ENCODE data around the gene ASS1. TPM values are rescaled to one million over a fixed set of nuclear protein-coding genes. Genes with fewer than 3 reads are reported as not detected.

The ASS1 gene
- total and polyA plus RNA-seq, 10 donors, result 15.4 to 37.4 (median 26.6) TPM

DNA sequence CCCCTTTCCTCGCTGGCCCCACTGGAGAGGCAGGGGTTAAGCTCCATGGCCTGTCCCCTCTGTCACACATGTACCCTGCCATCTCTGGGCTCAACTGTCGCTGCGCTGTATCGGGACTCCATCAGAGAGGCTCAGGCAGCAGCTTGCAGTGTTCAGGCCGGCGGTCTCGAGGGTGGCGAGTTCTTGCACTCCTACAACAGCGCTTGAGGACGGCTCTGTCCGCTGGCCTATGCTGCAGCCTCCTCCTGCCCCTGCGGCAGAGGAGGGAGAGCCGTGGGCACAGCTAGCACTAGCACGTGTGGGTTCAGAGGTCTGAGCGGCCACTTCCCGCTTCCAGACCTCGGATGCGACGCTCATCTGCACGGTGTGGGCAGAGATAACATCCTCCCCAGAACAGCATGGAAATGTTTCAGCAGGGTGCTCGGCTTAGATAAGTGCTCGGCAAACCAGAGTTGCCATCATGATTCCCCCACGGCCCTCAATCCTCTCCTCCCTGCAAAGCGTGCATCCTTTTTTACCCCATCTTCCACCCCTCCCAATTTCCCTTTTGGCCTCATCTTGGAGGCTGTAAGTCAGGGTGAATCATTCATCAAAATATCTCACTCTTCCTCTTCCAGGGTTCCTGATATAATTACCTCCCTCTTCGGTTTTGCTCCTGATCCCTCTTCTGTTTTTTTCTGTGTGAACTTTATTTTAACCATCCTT is 92.7 kb downstream of the ASS1 start:
- 3 to 10% (median 5%) methylated on average over 22 to 25 of the region's 25 CpGs for WGBS, 5 donors
- H3K4me3 ChIP-seq, result no peak overlapping the region
- DNase-seq, result peak; percentile 78
- TF ChIP-seq POLR2AphosphoS5 (IDR thresholded peaks at IDR 0.05) (peak; percentile 64 to 77 (median 72)), POLR2A (IDR thresholded peaks at IDR 0.05) (no peak)
- H3K4me1 ChIP-seq, result peaks cover 7 to 25% (median 16%) of the 10 kb centered on the region in 6 donors
- H3K9me3 ChIP-seq, result no peaks in the 10 kb centered on the region
- intact Hi-C loops (cut with DNase I; ENCODE audit: low total_unique reads), result no loop called here
- H3K27ac ChIP-seq, result no peak overlapping the region
- peaks cover 0 to 100% (median 56%) of the 10 kb centered on the region in 7 donors for H3K27me3 ChIP-seq (replicated peaks in 1 of 7)
- no peaks in the 10 kb centered on the region for H3K36me3 ChIP-seq

DNA sequence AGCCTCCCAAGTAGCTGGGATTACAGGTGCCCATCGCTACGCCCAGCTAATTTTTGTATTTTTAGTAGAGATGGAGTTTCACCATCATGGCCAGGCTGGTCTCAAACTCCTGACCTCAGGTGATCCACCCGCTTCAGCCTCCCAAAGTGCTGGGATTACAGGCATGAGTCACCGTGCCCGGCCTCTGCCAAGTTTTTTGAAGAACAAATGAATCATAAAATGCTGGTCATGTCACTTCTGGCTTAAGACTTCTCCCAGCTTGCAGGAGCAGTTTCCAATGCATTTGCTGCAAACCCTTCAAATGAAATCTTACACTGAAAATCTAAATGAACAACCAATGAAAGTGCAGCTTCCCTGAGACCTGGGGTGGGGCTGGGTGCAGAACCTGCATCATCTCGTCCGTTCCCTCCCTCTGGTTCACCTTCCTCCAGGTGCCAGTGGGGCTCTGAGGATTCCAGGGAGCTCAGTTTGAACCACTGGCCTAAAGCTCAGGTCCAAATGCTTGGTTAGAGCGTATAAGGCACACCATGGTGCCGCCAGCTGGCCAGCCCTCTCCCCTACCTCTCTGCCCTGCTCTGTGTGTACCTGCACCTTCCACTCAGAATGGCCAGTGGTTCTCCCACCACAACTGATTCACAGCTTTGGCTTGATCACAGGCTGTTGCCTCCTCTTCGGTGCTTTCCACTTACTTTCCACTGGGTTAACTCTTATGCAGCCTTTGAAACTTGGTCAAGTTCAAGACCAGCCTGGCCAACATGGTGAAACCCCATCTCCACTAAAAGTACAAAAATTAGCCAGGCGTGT is 94.9 kb downstream of the ASS1 start:
- DNase-seq, result no peak
- H3K4me1 ChIP-seq, result peaks cover 7 to 25% (median 16%) of the 10 kb centered on the region in 6 donors
- no peak for TF ChIP-seq CTCF (IDR thresholded peaks at IDR 0.05 in 8 of 11, conservative IDR thresholded peaks at IDR 0.05 in 3 of 11)
- no peak for TF ChIP-seq POLR2AphosphoS5 (IDR thresholded peaks at IDR 0.05)
- no peak for TF ChIP-seq POLR2A (IDR thresholded peaks at IDR 0.05)
- no peaks in the 10 kb centered on the region for H3K36me3 ChIP-seq
- H3K27ac ChIP-seq, result no peak overlapping the region
- H3K27me3 ChIP-seq (replicated peaks in 1 of 7), result peaks cover 0 to 90% (median 62%) of the 10 kb centered on the region in 7 donors
- WGBS, 5 donors, result 80 to 89% (median 86%) methylated on average over 11 of the region's 11 CpGs
- H3K4me3 ChIP-seq, result no peak overlapping the region
- intact Hi-C loops (cut with DNase I; ENCODE audit: low total_unique reads), result no loop called here
- H3K9me3 ChIP-seq, result no peaks in the 10 kb centered on the region

DNA sequence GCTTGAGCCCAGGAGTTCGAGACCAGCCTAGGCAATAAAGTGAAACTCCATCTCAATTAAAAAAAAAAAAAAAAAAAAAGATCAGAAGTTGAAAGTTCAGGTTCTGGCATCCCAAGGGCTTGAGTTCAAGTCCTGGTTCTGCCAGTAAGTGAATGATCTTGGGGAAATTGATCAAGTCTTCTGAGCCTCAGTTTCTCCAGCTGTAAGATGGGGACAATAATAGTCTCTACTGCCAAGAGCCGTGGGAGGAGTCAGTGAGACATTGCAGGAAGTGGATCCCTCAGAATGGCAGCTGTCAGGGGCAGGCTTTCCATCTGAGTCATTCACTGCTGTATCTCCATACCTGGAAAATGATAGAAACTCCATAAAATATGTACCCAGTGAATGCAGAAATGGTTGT is 96.8 kb downstream of the ASS1 start:
- H3K9me3 ChIP-seq, result no peaks in the 10 kb centered on the region
- H3K27ac ChIP-seq, result no peak overlapping the region
- TF ChIP-seq POLR2A (IDR thresholded peaks at IDR 0.05), result no peak
- TF ChIP-seq POLR2AphosphoS5 (IDR thresholded peaks at IDR 0.05), result no peak
- no peak for TF ChIP-seq CTCF (IDR thresholded peaks at IDR 0.05 in 8 of 11, conservative IDR thresholded peaks at IDR 0.05 in 3 of 11)
- peaks cover 0 to 76% (median 47%) of the 10 kb centered on the region in 7 donors for H3K27me3 ChIP-seq (replicated peaks in 1 of 7)
- intact Hi-C loops (cut with DNase I; ENCODE audit: low total_unique reads), result no loop called here
- no peak for DNase-seq
- H3K4me3 ChIP-seq, result no peak overlapping the region
- 58 to 76% (median 67%) methylated on average over 2 of the region's 2 CpGs for WGBS, 5 donors
- peaks cover 7 to 14% (median 10%) of the 10 kb centered on the region in 6 donors for H3K4me1 ChIP-seq
- no peaks in the 10 kb centered on the region for H3K36me3 ChIP-seq

GRCh38 chr9:130542038-130542437 is 97.3 kb downstream of the ASS1 start:
- Histone ChIP-seq H3K4me1 (peaks cover 7 to 11% (median 8%) of the 10 kb centered on the region in 6 donors), H3K27ac (no peak overlapping the region), H3K36me3 (no peaks in the 10 kb centered on the region), H3K4me3 (no peak overlapping the region), H3K27me3 (replicated peaks in 1 of 7) (peaks cover 0 to 71% (median 42%) of the 10 kb centered on the region in 7 donors), H3K9me3 (no peaks in the 10 kb centered on the region)
- TF ChIP-seq POLR2AphosphoS5 (IDR thresholded peaks at IDR 0.05) (no peak), POLR2A (IDR thresholded peaks at IDR 0.05) (no peak), CTCF (IDR thresholded peaks at IDR 0.05 in 8 of 11, conservative IDR thresholded peaks at IDR 0.05 in 3 of 11) (no peak)
- 61 to 79% (median 69%) methylated on average over 5 of the region's 5 CpGs for WGBS, 5 donors
- no peak for DNase-seq
- intact Hi-C loops (cut with DNase I; ENCODE audit: low total_unique reads), result no loop called here

Data from spleen (tissue), 11 donors.